ENCODE data around the gene MRPL43. TPM values are rescaled to one million over a fixed set of nuclear protein-coding genes. Genes with fewer than 3 reads are reported as not detected.

The MRPL43 gene
- total and polyA plus RNA-seq, 5 donors from 2014 or later: 40.2 to 148 (median 136) TPM

- DNase-seq (no peak), ATAC-seq (ENCODE audit: low read depth in 2 of 2) (no peak)
- Mint-ChIP-seq H3K9me3 (no peaks in the 10 kb centered on the region), H3K36me3 (peaks cover 17% of the 10 kb centered on the region), H3K27ac (peak overlapping the region; percentile 57 to 92 (median 79)), H3K4me1 (peaks cover 0 to 65% (median 35%) of the 10 kb centered on the region in 4 donors), H3K27me3 (no peaks in the 10 kb centered on the region), H3K4me3 (peak overlapping the region; percentile 96 to 99 (median 98))
- Histone ChIP-seq H3K36me3 (ENCODE audit: control insufficient read depth, insufficient read depth, low read length) (peaks cover 25% of the 10 kb centered on the region), H3K27ac (ENCODE audit: insufficient read depth, low read length, poor library complexity, severe bottlenecking) (no peak overlapping the region), H3K4me1 (ENCODE audit: control insufficient read depth, insufficient read depth, low read length, poor library complexity, severe bottlenecking) (peaks cover 27% of the 10 kb centered on the region), H3K9me3 (ENCODE audit: control insufficient read depth in 2 of 2, low read length in 2 of 2) (no peaks in the 10 kb centered on the region), H3K27me3 (ENCODE audit: control insufficient read depth, insufficient read depth, low read length) (no peaks in the 10 kb centered on the region), H3K4me3 (ENCODE audit: low read depth, low read length) (peak overlapping the region; percentile 82)
Measured at GRCh38 chr10:100988166-100988565, 869 bp upstream of the MRPL43 start.

DNA sequence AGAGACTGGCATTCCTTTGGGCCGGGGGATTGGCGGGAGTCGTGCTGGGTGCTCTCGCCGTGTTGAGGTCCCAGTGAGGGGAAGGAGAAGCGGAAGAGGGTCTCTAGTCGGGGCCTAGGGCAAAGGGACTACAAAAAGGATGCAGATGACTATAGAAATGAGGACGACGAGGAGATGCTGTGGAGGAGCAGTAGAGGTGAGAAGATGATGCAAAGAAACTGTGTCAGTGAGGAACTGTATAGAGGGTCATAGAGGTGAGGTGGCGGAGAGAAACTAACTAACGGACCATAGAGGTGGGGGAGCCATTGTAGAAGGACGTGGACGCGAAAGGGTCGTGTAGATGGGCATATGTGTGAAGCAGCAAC is 370 bp upstream of the MRPL43 start:
- Mint-ChIP-seq H3K27ac (peak overlapping the region; percentile 57 to 92 (median 79)), H3K4me1 (peaks cover 0 to 67% (median 36%) of the 10 kb centered on the region in 4 donors), H3K36me3 (peaks cover 21% of the 10 kb centered on the region), H3K4me3 (peak overlapping the region; percentile 96 to 99 (median 98)), H3K9me3 (no peaks in the 10 kb centered on the region), H3K27me3 (no peaks in the 10 kb centered on the region)
- Histone ChIP-seq H3K9me3 (ENCODE audit: control insufficient read depth in 2 of 2, low read length in 2 of 2) (no peaks in the 10 kb centered on the region), H3K4me3 (ENCODE audit: low read depth, low read length) (peak overlapping the region; percentile 82), H3K27ac (ENCODE audit: insufficient read depth, low read length, poor library complexity, severe bottlenecking) (peak overlapping the region; percentile 76), H3K27me3 (ENCODE audit: control insufficient read depth, insufficient read depth, low read length) (no peaks in the 10 kb centered on the region), H3K36me3 (ENCODE audit: control insufficient read depth, insufficient read depth, low read length) (peaks cover 26% of the 10 kb centered on the region), H3K4me1 (ENCODE audit: control insufficient read depth, insufficient read depth, low read length, poor library complexity, severe bottlenecking) (peaks cover 27% of the 10 kb centered on the region)
- ATAC-seq (ENCODE audit: low read depth in 2 of 2): no peak
- DNase-seq: peak in 1 of 3 donors; percentile 18

DNA sequence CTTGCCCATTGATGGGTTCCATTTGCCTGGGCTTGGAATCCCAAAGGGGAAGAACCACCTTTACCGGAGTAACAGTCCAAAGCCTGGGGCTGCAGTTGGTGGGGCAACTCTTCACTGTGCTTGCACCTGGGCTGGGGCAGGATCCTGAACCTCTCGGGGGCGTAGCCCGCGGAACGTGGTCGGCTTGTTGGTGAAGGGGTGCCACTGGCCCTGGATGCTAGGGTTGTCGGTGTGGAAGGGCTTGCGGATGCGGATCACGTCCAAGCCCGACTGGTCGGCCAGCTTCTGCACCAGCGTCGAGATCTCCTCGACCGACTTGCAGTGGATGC is 710 bp downstream of the MRPL43 start:
- Mint-ChIP-seq H3K9me3 (no peaks in the 10 kb centered on the region), H3K27me3 (no peaks in the 10 kb centered on the region), H3K4me1 (peaks cover 0 to 69% (median 36%) of the 10 kb centered on the region in 4 donors), H3K4me3 (peak overlapping the region; percentile 96 to 99 (median 98)), H3K27ac (peak overlapping the region in 2 of 3 donors; percentile 79 to 92), H3K36me3 (peaks cover 28% of the 10 kb centered on the region)
- Histone ChIP-seq H3K9me3 (ENCODE audit: control insufficient read depth in 2 of 2, low read length in 2 of 2) (no peaks in the 10 kb centered on the region), H3K27me3 (ENCODE audit: control insufficient read depth, insufficient read depth, low read length) (no peaks in the 10 kb centered on the region), H3K4me3 (ENCODE audit: low read depth, low read length) (peak overlapping the region; percentile 82), H3K36me3 (ENCODE audit: control insufficient read depth, insufficient read depth, low read length) (peaks cover 26% of the 10 kb centered on the region), H3K4me1 (ENCODE audit: control insufficient read depth, insufficient read depth, low read length, poor library complexity, severe bottlenecking) (peaks cover 27% of the 10 kb centered on the region), H3K27ac (ENCODE audit: insufficient read depth, low read length, poor library complexity, severe bottlenecking) (no peak overlapping the region)
- no peak for ATAC-seq (ENCODE audit: low read depth in 2 of 2)
- no peak for DNase-seq

DNA sequence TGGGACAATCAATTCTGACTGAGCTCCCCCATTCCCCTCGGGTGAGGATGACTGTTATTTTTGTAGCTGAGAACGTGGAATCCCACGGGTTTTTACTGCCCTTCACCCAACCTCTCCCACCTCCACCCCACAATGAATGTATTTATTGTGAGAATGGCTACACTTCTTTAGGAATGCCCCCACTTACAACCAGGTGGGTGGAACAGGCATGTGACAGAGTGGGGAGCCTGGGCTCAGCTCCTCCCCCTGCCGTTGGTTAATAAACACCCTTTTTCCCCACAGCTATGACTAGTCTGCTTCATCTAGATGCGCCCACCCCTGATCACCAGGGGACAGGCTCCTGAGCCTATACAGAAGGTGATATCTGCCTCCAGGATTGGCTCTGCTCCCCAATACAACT is 2.0 kb downstream of the MRPL43 start:
- H3K36me3 Mint-ChIP-seq: peaks cover 23% of the 10 kb centered on the region
- H3K27ac Mint-ChIP-seq: peak overlapping the region in 1 of 3 donors; percentile 15
- H3K27ac ChIP-seq (ENCODE audit: insufficient read depth, low read length, poor library complexity, severe bottlenecking): no peak overlapping the region
- DNase-seq (no peak), ATAC-seq (ENCODE audit: low read depth in 2 of 2) (no peak)
- H3K9me3 ChIP-seq (ENCODE audit: control insufficient read depth in 2 of 2, low read length in 2 of 2): no peaks in the 10 kb centered on the region
- peaks cover 0 to 58% (median 29%) of the 10 kb centered on the region in 4 donors for H3K4me1 Mint-ChIP-seq
- H3K4me3 Mint-ChIP-seq: peak overlapping the region; percentile 35 to 97 (median 70)
- peaks cover 22% of the 10 kb centered on the region for H3K36me3 ChIP-seq (ENCODE audit: control insufficient read depth, insufficient read depth, low read length)
- no peaks in the 10 kb centered on the region for H3K27me3 ChIP-seq (ENCODE audit: control insufficient read depth, insufficient read depth, low read length)
- peaks cover 24% of the 10 kb centered on the region for H3K4me1 ChIP-seq (ENCODE audit: control insufficient read depth, insufficient read depth, low read length, poor library complexity, severe bottlenecking)
- no peaks in the 10 kb centered on the region for H3K9me3 Mint-ChIP-seq
- no peaks in the 10 kb centered on the region for H3K27me3 Mint-ChIP-seq
- no peak overlapping the region for H3K4me3 ChIP-seq (ENCODE audit: low read depth, low read length)

DNA sequence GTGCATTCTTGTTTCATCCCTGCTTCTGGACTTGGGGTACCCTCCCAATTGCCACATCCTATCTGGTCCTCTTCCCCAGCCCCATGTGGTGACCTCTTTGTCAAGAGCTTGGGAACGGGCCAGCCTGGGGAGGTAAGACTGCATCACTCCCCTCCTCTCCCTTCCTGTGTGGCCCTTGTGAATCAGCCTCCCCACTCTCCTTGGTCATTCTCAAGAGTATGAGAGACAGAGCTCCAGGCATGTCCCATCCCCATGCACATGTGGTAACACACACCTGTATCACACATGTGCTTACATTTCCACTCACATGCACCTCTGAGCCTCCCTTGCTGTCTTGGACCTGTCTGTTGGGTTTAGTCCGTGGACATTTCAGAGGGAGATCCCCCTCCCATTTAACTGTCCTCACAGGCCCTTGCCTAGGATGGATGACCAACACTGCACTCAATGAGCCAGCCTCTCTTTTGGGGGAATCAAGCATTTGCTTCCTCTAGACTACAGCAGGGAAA is 2.6 kb downstream of the MRPL43 start:
- peak overlapping the region; percentile 35 to 68 (median 40) for H3K4me3 Mint-ChIP-seq
- Histone ChIP-seq H3K27me3 (ENCODE audit: control insufficient read depth, insufficient read depth, low read length) (no peaks in the 10 kb centered on the region), H3K36me3 (ENCODE audit: control insufficient read depth, insufficient read depth, low read length) (peaks cover 21% of the 10 kb centered on the region)

GRCh38 chr10:100983868-100984671 is 3.2 kb downstream of the MRPL43 start:
- H3K4me3 Mint-ChIP-seq: peak overlapping the region in 1 of 4 donors; percentile 48
- peaks cover 22% of the 10 kb centered on the region for H3K36me3 Mint-ChIP-seq
- peaks cover 22% of the 10 kb centered on the region for H3K4me1 ChIP-seq (ENCODE audit: control insufficient read depth, insufficient read depth, low read length, poor library complexity, severe bottlenecking)
- H3K9me3 ChIP-seq (ENCODE audit: control insufficient read depth in 2 of 2, low read length in 2 of 2): no peaks in the 10 kb centered on the region
- peak overlapping the region in 1 of 3 donors; percentile 73 for H3K27ac Mint-ChIP-seq
- no peak for DNase-seq
- peaks cover 0 to 49% (median 25%) of the 10 kb centered on the region in 4 donors for H3K4me1 Mint-ChIP-seq
- H3K27me3 ChIP-seq (ENCODE audit: control insufficient read depth, insufficient read depth, low read length): no peaks in the 10 kb centered on the region
- H3K9me3 Mint-ChIP-seq: no peaks in the 10 kb centered on the region
- H3K4me3 ChIP-seq (ENCODE audit: low read depth, low read length): no peak overlapping the region
- H3K27me3 Mint-ChIP-seq: no peaks in the 10 kb centered on the region
- H3K27ac ChIP-seq (ENCODE audit: insufficient read depth, low read length, poor library complexity, severe bottlenecking): no peak overlapping the region
- no peak for ATAC-seq (ENCODE audit: low read depth in 2 of 2)
- peaks cover 21% of the 10 kb centered on the region for H3K36me3 ChIP-seq (ENCODE audit: control insufficient read depth, insufficient read depth, low read length)

More for the DNA sequence above, 2.6 kb downstream of the MRPL43 start:
- H3K27ac Mint-ChIP-seq: peak overlapping the region in 1 of 3 donors; percentile 8
- peaks cover 0 to 55% (median 28%) of the 10 kb centered on the region in 4 donors for H3K4me1 Mint-ChIP-seq
- no peak for DNase-seq
- ATAC-seq (ENCODE audit: low read depth in 2 of 2): no peak
- Histone ChIP-seq H3K27ac (ENCODE audit: insufficient read depth, low read length, poor library complexity, severe bottlenecking) (no peak overlapping the region), H3K9me3 (ENCODE audit: control insufficient read depth in 2 of 2, low read length in 2 of 2) (no peaks in the 10 kb centered on the region), H3K4me3 (ENCODE audit: low read depth, low read length) (no peak overlapping the region), H3K4me1 (ENCODE audit: control insufficient read depth, insufficient read depth, low read length, poor library complexity, severe bottlenecking) (peaks cover 22% of the 10 kb centered on the region)
- H3K27me3 Mint-ChIP-seq: no peaks in the 10 kb centered on the region
- H3K36me3 Mint-ChIP-seq: peaks cover 23% of the 10 kb centered on the region
- no peaks in the 10 kb centered on the region for H3K9me3 Mint-ChIP-seq

DNA sequence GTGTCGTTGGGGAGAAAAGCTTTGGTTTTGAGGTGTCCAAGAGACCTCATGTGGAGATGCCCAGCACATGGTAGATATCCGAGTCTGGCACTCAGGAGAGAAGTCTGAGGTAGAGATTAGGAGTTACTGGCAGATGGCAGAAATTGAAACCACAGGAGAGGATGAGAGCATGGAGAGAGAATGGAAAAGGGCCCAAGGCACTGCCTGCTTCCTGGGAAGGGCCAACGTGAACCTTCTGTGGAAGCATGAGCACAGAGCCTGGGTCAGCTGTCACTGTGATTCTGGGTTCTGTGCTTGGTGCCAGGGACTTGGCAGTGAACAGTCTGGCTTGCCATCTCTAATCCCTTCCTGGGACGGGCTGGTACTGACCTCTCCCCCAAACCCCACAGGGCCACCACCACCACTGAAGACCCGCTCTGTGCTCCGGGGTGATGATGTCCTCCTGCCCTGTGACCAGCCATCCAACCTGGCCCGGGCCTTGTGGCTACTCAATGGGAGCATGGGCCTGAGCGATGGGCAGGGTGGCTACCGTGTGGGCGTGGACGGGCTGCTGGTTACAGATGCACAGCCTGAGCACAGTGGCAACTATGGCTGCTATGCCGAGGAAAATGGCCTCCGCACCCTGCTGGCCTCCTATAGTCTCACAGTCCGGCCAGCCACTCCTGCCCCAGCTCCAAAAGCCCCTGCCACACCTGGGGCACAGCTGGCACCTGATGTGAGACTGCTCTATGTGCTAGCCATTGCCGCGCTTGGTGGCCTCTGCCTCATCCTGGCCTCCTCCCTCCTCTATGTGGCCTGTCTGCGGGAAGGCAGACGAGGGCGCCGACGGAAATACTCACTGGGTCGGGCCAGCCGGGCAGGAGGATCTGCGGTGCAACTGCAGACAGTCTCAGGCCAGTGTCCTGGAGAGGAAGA is 4.1 kb downstream of the MRPL43 start:
- no peak overlapping the region for H3K4me3 ChIP-seq (ENCODE audit: low read depth, low read length)
- no peak overlapping the region for H3K27ac Mint-ChIP-seq
- peaks cover 17% of the 10 kb centered on the region for H3K4me1 ChIP-seq (ENCODE audit: control insufficient read depth, insufficient read depth, low read length, poor library complexity, severe bottlenecking)
- H3K9me3 ChIP-seq (ENCODE audit: control insufficient read depth in 2 of 2, low read length in 2 of 2): no peaks in the 10 kb centered on the region
- H3K36me3 ChIP-seq (ENCODE audit: control insufficient read depth, insufficient read depth, low read length): peaks cover 21% of the 10 kb centered on the region
- H3K27me3 Mint-ChIP-seq: no peaks in the 10 kb centered on the region
- peaks cover 23% of the 10 kb centered on the region for H3K36me3 Mint-ChIP-seq
- DNase-seq: no peak
- ATAC-seq (ENCODE audit: low read depth in 2 of 2): no peak
- no peak overlapping the region for H3K4me3 Mint-ChIP-seq
- H3K27ac ChIP-seq (ENCODE audit: insufficient read depth, low read length, poor library complexity, severe bottlenecking): no peak overlapping the region
- no peaks in the 10 kb centered on the region for H3K27me3 ChIP-seq (ENCODE audit: control insufficient read depth, insufficient read depth, low read length)
- no peaks in the 10 kb centered on the region for H3K9me3 Mint-ChIP-seq
- peaks cover 0 to 44% (median 25%) of the 10 kb centered on the region in 4 donors for H3K4me1 Mint-ChIP-seq
